HG03159 (cell line): ENCODE results near the gene WDR81.
"Not testable (repeated sequence)": the region's sequence is repeated elsewhere in the genome, so short reads cannot be mapped to it uniquely, and the experiment has no call there.

Experiments
- ATAC-seq: cut with Tn5 transposase; IDR thresholded peaks from one replicate; pipeline ENCODE4 v1.9.1; 2021; ENCODE audit warnings: mild to moderate bottlenecking, moderate library complexity; ENCODE audit not compliant: unreplicated experiment

The WDR81 gene

GRCh38 chr17:1713160-1713877 lies 11.2 kb upstream of the WDR81 start:
- no peak for ATAC-seq

- ATAC-seq, result no peak
Observed at GRCh38 chr17:1713878-1714426, 10.6 kb upstream of the WDR81 start.

- ATAC-seq, result no peak
Observed at GRCh38 chr17:1714427-1714979, 10.0 kb upstream of the WDR81 start.

GRCh38 chr17:1714980-1715802 lies 9.3 kb upstream of the WDR81 start:
- no peak for ATAC-seq

GRCh38 chr17:1715803-1716075 lies 8.8 kb upstream of the WDR81 start:
- ATAC-seq, result no peak

GRCh38 chr17:1716076-1716911 lies 8.2 kb upstream of the WDR81 start:
- peak; percentile 70 for ATAC-seq

GRCh38 chr17:1716912-1717695 lies 7.4 kb upstream of the WDR81 start:
- ATAC-seq, result peak; percentile 49

GRCh38 chr17:1718362-1719165 lies 5.9 kb upstream of the WDR81 start:
- no peak for ATAC-seq

GRCh38 chr17:1720856-1721386 lies 3.6 kb upstream of the WDR81 start:
- ATAC-seq, result no peak

- not testable (repeated sequence) for ATAC-seq
Observed at GRCh38 chr17:1722022-1722421, 2.5 kb upstream of the WDR81 start.

GRCh38 chr17:1724869-1725641 lies 551 bp downstream of the WDR81 start:
- ATAC-seq, result peak; percentile 9

- no peak for ATAC-seq
Observed at GRCh38 chr17:1725642-1726511, 1.4 kb downstream of the WDR81 start.

GRCh38 chr17:1726626-1727257 lies 2.2 kb downstream of the WDR81 start:
- ATAC-seq, result no peak

GRCh38 chr17:1727258-1727789 lies 2.8 kb downstream of the WDR81 start:
- no peak for ATAC-seq

- ATAC-seq, result no peak
Observed at GRCh38 chr17:1727876-1728630, 3.5 kb downstream of the WDR81 start.

GRCh38 chr17:1729966-1730325 lies 5.4 kb downstream of the WDR81 start:
- no peak for ATAC-seq
